ENCODE measurements around the gene FAHD2A.
"Not testable (repeated sequence)": the region's sequence is repeated elsewhere in the genome, so short reads cannot be mapped to it uniquely, and the experiment has no call there.

FAHD2A gene

DNA sequence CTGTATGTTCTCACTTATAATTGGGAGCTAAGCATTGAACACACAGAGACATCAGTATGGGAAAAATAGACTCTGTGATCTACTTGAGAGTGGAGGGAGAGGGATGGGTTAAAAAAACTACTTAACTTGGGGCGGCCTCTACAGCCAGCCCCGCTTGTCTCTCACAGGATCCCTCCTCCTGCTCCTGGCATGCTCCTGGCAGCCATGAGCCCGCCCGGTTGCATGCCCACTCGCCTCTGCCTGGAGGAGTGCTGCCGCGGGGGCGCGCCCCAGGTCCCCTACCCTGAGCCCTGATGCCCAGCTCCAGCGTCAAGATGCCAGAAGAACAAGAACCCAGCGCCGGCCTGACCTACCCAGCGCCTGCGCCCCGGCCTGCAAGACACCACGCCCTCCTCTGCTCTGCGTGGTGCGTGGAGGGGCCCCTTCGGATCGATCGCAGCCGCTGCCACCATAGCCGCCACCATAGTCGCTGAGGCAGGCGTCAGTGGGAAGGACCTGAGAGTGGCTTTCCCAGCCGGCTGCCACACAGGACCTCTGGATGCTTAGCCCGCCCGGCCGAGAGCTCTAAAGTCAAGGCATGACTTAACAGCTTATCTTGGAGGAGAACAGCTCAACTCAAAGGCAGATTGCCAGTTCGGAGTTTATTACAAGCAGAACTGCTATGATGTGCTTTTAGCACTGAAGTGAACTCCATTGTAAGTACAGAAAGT, 32.8 kb downstream of the FAHD2A start:
- DNase-seq (ENCODE audit: low read depth): not testable (repeated sequence)

GRCh38 chr2:95435872-95436209, 33.3 kb downstream of the FAHD2A start:
- not testable (repeated sequence) for DNase-seq (ENCODE audit: low read depth)

GRCh38 chr2:95442474-95443099, 40.1 kb downstream of the FAHD2A start:
- DNase-seq (ENCODE audit: low read depth): not testable (repeated sequence)

DNA sequence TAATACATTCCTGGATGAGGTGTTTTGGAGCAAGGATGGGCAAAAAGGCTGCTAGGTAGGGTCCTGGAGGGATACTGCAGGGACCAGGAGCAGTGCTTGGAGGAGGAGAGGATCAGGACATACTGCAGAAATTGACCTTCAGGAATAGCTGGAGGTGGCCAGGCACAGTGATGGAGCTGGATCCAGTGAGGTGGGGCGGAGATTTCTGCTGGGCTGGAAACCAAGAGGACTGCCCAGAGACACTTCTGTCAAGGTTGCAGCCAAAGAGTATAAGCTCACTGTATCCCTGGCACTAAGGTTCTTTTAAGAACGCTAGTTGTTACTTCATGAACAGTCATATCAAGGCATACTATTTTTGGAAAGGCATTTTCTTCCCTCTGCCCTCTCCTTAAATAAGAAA, 42.8 kb downstream of the FAHD2A start:
- DNase-seq (ENCODE audit: low read depth): not testable (repeated sequence)

GRCh38 chr2:95463292-95463691, 60.8 kb downstream of the FAHD2A start:
- not testable (repeated sequence) for DNase-seq (ENCODE audit: low read depth)
